ENCODE data around the gene SLC7A4.

DNA sequence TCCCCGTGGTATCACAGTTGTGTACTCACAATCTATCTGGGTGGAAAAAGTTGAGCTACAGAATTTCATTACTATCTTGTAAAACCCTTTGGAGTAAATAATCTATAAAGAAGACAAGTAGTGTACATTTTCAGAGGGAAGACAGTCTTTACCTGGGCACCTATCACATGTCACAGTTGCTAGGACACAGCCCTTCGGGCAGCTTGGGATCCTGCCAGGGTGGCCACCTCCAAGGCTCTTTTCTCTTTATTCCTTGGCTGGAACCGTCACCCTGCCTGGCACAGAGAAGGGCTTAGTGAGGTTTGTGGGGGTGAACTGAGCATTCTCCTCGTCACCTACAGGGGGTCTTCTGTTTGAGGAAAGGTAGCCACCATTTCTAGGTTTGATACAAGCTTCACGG is 37.0 kb upstream of the SLC7A4 start:
- TF ChIP-seq EP300 (IDR thresholded peaks at IDR 0.05) = no peak
- TF ChIP-seq, protein P1, sequence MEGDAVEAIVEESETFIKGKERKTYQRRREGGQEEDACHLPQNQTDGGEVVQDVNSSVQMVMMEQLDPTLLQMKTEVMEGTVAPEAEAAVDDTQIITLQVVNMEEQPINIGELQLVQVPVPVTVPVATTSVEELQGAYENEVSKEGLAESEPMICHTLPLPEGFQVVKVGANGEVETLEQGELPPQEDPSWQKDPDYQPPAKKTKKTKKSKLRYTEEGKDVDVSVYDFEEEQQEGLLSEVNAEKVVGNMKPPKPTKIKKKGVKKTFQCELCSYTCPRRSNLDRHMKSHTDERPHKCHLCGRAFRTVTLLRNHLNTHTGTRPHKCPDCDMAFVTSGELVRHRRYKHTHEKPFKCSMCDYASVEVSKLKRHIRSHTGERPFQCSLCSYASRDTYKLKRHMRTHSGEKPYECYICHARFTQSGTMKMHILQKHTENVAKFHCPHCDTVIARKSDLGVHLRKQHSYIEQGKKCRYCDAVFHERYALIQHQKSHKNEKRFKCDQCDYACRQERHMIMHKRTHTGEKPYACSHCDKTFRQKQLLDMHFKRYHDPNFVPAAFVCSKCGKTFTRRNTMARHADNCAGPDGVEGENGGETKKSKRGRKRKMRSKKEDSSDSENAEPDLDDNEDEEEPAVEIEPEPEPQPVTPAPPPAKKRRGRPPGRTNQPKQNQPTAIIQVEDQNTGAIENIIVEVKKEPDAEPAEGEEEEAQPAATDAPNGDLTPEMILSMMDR (IDR thresholded peaks at IDR 0.05) = no peak
- no peak for TF ChIP-seq POLR2A (IDR thresholded peaks at IDR 0.05)

All from ovary (tissue), 3 donors.